HCT116 (cell line): Measurements from ENCODE around the gene ADGRG6. TPM values are rescaled to one million over a fixed set of nuclear protein-coding genes. Genes with fewer than 3 reads are reported as not detected.

ENCODE experiments used
- ATAC-seq: fragments of 200-7000 bp; cut with Tn5 transposase; 2 replicates; pipeline ENCODE4 v1.9.1; 2020; ENCODE audit warnings: mild to moderate bottlenecking, moderate library complexity
- BruUV-seq: library from RNA; stranded (reverse); fragments of 400-500 nt; replicated peaks from 2 replicates; lab custom pipeline; 2021; lab: Mats Ljungman, UMichigan
- CTCF ChIA-PET: fragments of 300-600 bp; sonication (Branson Sonifier 250); formaldehyde crosslinking; loops from one replicate; lab custom pipeline; 2021; ENCODE audit warnings: antibody characterized with exemption; lab: Charles Lee
- POLR2A ChIA-PET: fragments of 300-600, 350-600 bp; sonication (Branson Sonifier 250); formaldehyde crosslinking; loops from one replicate; lab custom pipeline; 2021; ENCODE audit warnings: antibody characterized with exemption; lab: Charles Lee
- RAD21 ChIA-PET, 2 experiments: fragments of 300-600 bp; sonication (Branson Sonifier 250); formaldehyde crosslinking; loops; one replicate each; lab custom pipeline; 2023; ENCODE audit warnings: low total read pairs in 2 of 2; ENCODE audit not compliant: uncharacterized antibody in 2 of 2, unreplicated experiment in 2 of 2, low non-redundant PET in 1 of 2; lab: Charles Lee
- DNase-seq: peaks from one replicate; pipeline ENCODE4 v3.0.0-alpha.2; 2010; ENCODE audit warnings: low read depth, low spot score
- H2AFZ ChIP-seq: fragments of 200-600 bp; shearing (Covaris generic), sonication (generic); 2 replicates; pipeline ENCODE4 v1.6.1; 2017; ENCODE audit warnings: low read depth, mixed run types, mixed read lengths, antibody characterized with exemption, low read length; ENCODE audit not compliant: poor library complexity, severe bottlenecking
- H3K27ac ChIP-seq: 2 replicates; pipeline ENCODE4 v1.5.1; 2012; ENCODE audit warnings: low read depth, low read length
- H3K27me3 ChIP-seq: fragments of 200-600 bp; sonication (generic); 2 replicates; pipeline ENCODE4 v1.6.1; 2016; ENCODE audit warnings: mixed run types, low read length, mixed read lengths; ENCODE audit not compliant: insufficient read depth
- H3K36me3 ChIP-seq, 2 experiments: fragments of 200-500 bp in 1 of 2; fragments of 200-600 bp in 1 of 2; sonication (Bioruptor generic) in 1 of 2; sonication (generic) in 1 of 2; 2 replicates each; pipeline versions ENCODE4 v1.5.1 to v1.6.1; 2014 to 2016; ENCODE audit warnings: low read length in 2 of 2, inconsistent platforms in 1 of 2, mixed read lengths in 1 of 2, mixed run types in 1 of 2; ENCODE audit not compliant: insufficient read depth in 2 of 2, control insufficient read depth in 1 of 2
- H3K4me1 ChIP-seq, 2 experiments: fragments of 200-600 bp in 1 of 2; sonication (generic) in 1 of 2; 2 replicates each; pipeline versions ENCODE4 v1.5.1 to v1.6.1; 2012 to 2017; ENCODE audit warnings: low read length in 2 of 2, inconsistent platforms in 1 of 2, mild to moderate bottlenecking in 1 of 2, mixed read lengths in 1 of 2, mixed run types in 1 of 2, moderate library complexity in 1 of 2; ENCODE audit not compliant: insufficient read depth in 2 of 2, control insufficient read depth in 1 of 2
- H3K4me2 ChIP-seq: fragments of 200-600 bp; sonication (generic); 2 replicates; pipeline ENCODE4 v1.6.1; 2017; ENCODE audit warnings: mixed run types, low read length, mixed read lengths
- H3K4me3 ChIP-seq, 2 experiments: fragments of 200-600 bp in 1 of 2; sonication (generic) in 1 of 2; replicated peaks in 1 of 2; 2 replicates each; pipeline ENCODE4 v1.5.1; 2011 to 2016; ENCODE audit warnings: low read length in 2 of 2, control low read depth in 1 of 2, low read depth in 1 of 2, mild to moderate bottlenecking in 1 of 2, mixed read lengths in 1 of 2, mixed run types in 1 of 2
- H3K79me2 ChIP-seq: fragments of 200-600 bp; sonication (generic); 2 replicates; pipeline ENCODE4 v1.6.1; 2017; ENCODE audit warnings: mild to moderate bottlenecking, mixed run types, low read length, moderate library complexity, mixed read lengths; ENCODE audit not compliant: insufficient read depth
- H3K9ac ChIP-seq: fragments of 200-600 bp; sonication (generic); 2 replicates; pipeline ENCODE4 v1.6.1; 2016; ENCODE audit warnings: low read length, mixed read lengths
- H3K9me2 ChIP-seq: fragments of 200-600 bp; sonication (generic), shearing (Covaris generic); 2 replicates; pipeline ENCODE4 v1.6.1; 2017; ENCODE audit warnings: mixed run types, mild to moderate bottlenecking, moderate library complexity; ENCODE audit not compliant: insufficient read depth
- H3K9me3 ChIP-seq, 2 experiments: fragments of 200-500 bp in 1 of 2; fragments of 200-600 bp in 1 of 2; sonication (Bioruptor generic) in 1 of 2; sonication (generic) in 1 of 2; 2 replicates each; pipeline ENCODE4 v1.6.1; 2014 to 2017; ENCODE audit warnings: low read length in 2 of 2, mixed read lengths in 2 of 2, inconsistent platforms in 1 of 2, low read depth in 1 of 2, mild to moderate bottlenecking in 1 of 2, mixed run types in 1 of 2, moderate library complexity in 1 of 2; ENCODE audit not compliant: control insufficient read depth in 1 of 2, insufficient read depth in 1 of 2
- H4K20me1 ChIP-seq: fragments of 200-600 bp; sonication (generic), shearing (Covaris generic); 2 replicates; pipeline ENCODE4 v1.6.1; 2017; ENCODE audit warnings: mixed run types, mild to moderate bottlenecking, moderate library complexity; ENCODE audit not compliant: insufficient read depth
- CBX3 ChIP-seq: IDR thresholded peaks from 2 replicates; pipeline ENCODE4 v1.6.1; 2012; ENCODE audit warnings: low read depth
- CEBPB ChIP-seq: IDR thresholded peaks from 2 replicates; pipeline ENCODE4 v1.6.1; 2012; ENCODE audit warnings: low read depth
- EGR1 ChIP-seq: IDR thresholded peaks from 2 replicates; pipeline ENCODE4 v1.6.1; 2012; ENCODE audit warnings: low read depth
- EZH2 ChIP-seq: fragments of 200-600 bp; sonication (generic); IDR thresholded peaks from 2 replicates; pipeline ENCODE4 v1.6.1; 2017; ENCODE audit warnings: antibody characterized with exemption, mixed run types
- EZH2phosphoT487 ChIP-seq: fragments of 200-600 bp; IDR thresholded peaks from 2 replicates; pipeline ENCODE4 v1.6.1; 2018; ENCODE audit warnings: antibody characterized with exemption, borderline replicate concordance
- FOSL1 ChIP-seq: IDR thresholded peaks from 2 replicates; pipeline ENCODE4 v1.6.1; 2012; ENCODE audit warnings: low read depth
- JUND ChIP-seq: IDR thresholded peaks from 2 replicates; pipeline ENCODE4 v1.6.1; 2012
- POLR2A ChIP-seq: IDR thresholded peaks from 2 replicates; pipeline ENCODE4 v1.7.0; 2011; ENCODE audit warnings: borderline replicate concordance; ENCODE audit not compliant: insufficient read depth, insufficient read length; ENCODE audit errors: extremely low read depth
- POLR2AphosphoS5 ChIP-seq: IDR thresholded peaks from 2 replicates; pipeline ENCODE4 v1.6.1; 2011; ENCODE audit warnings: mild to moderate bottlenecking, low read depth, low read length, moderate library complexity
- RAD21 ChIP-seq: IDR thresholded peaks from 2 replicates; pipeline ENCODE4 v1.6.1; 2012; ENCODE audit warnings: low read depth, mild to moderate bottlenecking
- SP1 ChIP-seq: IDR thresholded peaks from 2 replicates; pipeline ENCODE4 v1.6.1; 2012; ENCODE audit warnings: low read depth
- SRF ChIP-seq: IDR thresholded peaks from 2 replicates; pipeline ENCODE4 v1.6.1; 2012; ENCODE audit warnings: low read depth
- TCF7L2 ChIP-seq: IDR thresholded peaks from 2 replicates; pipeline ENCODE4 v1.7.0; 2011; ENCODE audit warnings: borderline replicate concordance, inconsistent platforms; ENCODE audit not compliant: insufficient read depth, insufficient read length; ENCODE audit errors: extremely low read depth
- ZFX ChIP-seq: fragments of 450-650 bp; IDR thresholded peaks from 2 replicates; pipeline ENCODE4 v1.6.1; 2017
- ZNF274 ChIP-seq: fragments of 200-500 bp; sonication (Bioruptor generic); IDR thresholded peaks from 2 replicates; pipeline ENCODE4 v1.6.1; 2014; ENCODE audit warnings: mild to moderate bottlenecking, low read depth, low read length, inconsistent platforms
- intact Hi-C: fragments of 100-400 bp; cut with micrococcal nuclease; formaldehyde crosslinking; loops from 2 replicates; pipeline ENCODE4 v1.10.0; 2022
- total RNA-seq: library from RNA; stranded (reverse); gene quantifications from one replicate; pipeline ENCODE4 v1.2.1, GENCODE V29; 2021; ENCODE audit not compliant: unreplicated experiment
- TF ChIP-seq, protein P1 (sequence below): IDR thresholded peaks from 2 replicates; pipeline ENCODE4 v1.6.1; 2012; ENCODE audit warnings: low read depth
- TF ChIP-seq, protein P2 (sequence below), 3 experiments: fragments of 200-600 bp in 1 of 3; sonication (generic) in 1 of 3; IDR thresholded peaks in 2 of 3; conservative IDR thresholded peaks in 1 of 3; 2 replicates each; pipeline ENCODE4 v1.5.1; 2012 to 2017; ENCODE audit warnings: low read depth in 2 of 3, low read length in 2 of 3, antibody characterized with exemption in 1 of 3, borderline replicate concordance in 1 of 3, control low read depth in 1 of 3, mild to moderate bottlenecking in 1 of 3, mixed read lengths in 1 of 3, mixed run types in 1 of 3, moderate library complexity in 1 of 3; ENCODE audit not compliant: insufficient read depth in 1 of 3

ADGRG6 gene
- total RNA-seq, 1 experiment from 2014 or later = 67.9 TPM

DNA sequence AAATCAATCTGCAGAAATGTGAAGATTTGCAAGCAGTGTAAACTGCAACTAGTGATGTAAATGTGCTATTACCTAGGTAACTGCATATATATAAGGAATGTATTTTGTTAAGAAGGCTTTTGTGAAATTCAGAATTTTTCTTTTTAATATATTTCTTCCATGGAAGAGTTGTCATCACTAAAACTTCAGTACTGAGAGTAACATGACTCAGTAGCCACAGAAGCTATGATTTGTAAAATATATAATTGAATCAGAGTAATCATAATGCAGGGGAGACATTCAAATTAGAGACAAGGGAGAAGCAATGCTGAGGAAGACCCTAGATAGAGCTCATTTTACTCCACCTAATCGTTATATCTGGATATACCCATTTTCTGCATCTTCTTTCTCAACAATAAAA is 141.7 kb downstream of the ADGRG6 start:
- intact Hi-C loops = no loop called here
- CTCF ChIA-PET = no interaction called here
- H2AFZ ChIP-seq = no peak overlapping the region
- H3K9me3 ChIP-seq = no peaks in the 10 kb centered on the region
- no peaks in the 10 kb centered on the region for H3K9me2 ChIP-seq
- no peaks in the 10 kb centered on the region for H4K20me1 ChIP-seq
- peaks cover 4 to 9% of the 10 kb centered on the region in 2 experiments; a peak in 2 of 4 replicates for H3K36me3 ChIP-seq
- no peaks in the 10 kb centered on the region for H3K79me2 ChIP-seq
- POLR2A ChIA-PET = no interaction called here
- ATAC-seq = no peak
- DNase-seq = no peak
- BruUV-seq = no TSS peak
- no peak overlapping the region for H3K4me3 ChIP-seq
- H3K4me1 ChIP-seq = no peaks in the 10 kb centered on the region
- TF ChIP-seq RAD21 (no peak), SRF (no peak), FOSL1 (no peak), EGR1 (no peak), EZH2phosphoT487 (no peak), CEBPB (no peak), ZNF274 (no peak), SP1 (no peak), JUND (no peak), EZH2 (no peak), POLR2A (no peak), CBX3 (no peak), TCF7L2 (no peak), POLR2AphosphoS5 (no peak), ZFX (no peak)
- TF ChIP-seq, protein P1, sequence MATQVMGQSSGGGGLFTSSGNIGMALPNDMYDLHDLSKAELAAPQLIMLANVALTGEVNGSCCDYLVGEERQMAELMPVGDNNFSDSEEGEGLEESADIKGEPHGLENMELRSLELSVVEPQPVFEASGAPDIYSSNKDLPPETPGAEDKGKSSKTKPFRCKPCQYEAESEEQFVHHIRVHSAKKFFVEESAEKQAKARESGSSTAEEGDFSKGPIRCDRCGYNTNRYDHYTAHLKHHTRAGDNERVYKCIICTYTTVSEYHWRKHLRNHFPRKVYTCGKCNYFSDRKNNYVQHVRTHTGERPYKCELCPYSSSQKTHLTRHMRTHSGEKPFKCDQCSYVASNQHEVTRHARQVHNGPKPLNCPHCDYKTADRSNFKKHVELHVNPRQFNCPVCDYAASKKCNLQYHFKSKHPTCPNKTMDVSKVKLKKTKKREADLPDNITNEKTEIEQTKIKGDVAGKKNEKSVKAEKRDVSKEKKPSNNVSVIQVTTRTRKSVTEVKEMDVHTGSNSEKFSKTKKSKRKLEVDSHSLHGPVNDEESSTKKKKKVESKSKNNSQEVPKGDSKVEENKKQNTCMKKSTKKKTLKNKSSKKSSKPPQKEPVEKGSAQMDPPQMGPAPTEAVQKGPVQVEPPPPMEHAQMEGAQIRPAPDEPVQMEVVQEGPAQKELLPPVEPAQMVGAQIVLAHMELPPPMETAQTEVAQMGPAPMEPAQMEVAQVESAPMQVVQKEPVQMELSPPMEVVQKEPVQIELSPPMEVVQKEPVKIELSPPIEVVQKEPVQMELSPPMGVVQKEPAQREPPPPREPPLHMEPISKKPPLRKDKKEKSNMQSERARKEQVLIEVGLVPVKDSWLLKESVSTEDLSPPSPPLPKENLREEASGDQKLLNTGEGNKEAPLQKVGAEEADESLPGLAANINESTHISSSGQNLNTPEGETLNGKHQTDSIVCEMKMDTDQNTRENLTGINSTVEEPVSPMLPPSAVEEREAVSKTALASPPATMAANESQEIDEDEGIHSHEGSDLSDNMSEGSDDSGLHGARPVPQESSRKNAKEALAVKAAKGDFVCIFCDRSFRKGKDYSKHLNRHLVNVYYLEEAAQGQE = no peak
- TF ChIP-seq, protein P2, sequence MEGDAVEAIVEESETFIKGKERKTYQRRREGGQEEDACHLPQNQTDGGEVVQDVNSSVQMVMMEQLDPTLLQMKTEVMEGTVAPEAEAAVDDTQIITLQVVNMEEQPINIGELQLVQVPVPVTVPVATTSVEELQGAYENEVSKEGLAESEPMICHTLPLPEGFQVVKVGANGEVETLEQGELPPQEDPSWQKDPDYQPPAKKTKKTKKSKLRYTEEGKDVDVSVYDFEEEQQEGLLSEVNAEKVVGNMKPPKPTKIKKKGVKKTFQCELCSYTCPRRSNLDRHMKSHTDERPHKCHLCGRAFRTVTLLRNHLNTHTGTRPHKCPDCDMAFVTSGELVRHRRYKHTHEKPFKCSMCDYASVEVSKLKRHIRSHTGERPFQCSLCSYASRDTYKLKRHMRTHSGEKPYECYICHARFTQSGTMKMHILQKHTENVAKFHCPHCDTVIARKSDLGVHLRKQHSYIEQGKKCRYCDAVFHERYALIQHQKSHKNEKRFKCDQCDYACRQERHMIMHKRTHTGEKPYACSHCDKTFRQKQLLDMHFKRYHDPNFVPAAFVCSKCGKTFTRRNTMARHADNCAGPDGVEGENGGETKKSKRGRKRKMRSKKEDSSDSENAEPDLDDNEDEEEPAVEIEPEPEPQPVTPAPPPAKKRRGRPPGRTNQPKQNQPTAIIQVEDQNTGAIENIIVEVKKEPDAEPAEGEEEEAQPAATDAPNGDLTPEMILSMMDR (IDR thresholded peaks at IDR 0.05 in 2 of 3, conservative IDR thresholded peaks at IDR 0.05 in 1 of 3; ENCODE audit: borderline replicate concordance in 1 of 3, insufficient read depth in 1 of 3, low read depth in 2 of 3, low read length in 2 of 3) = no peak
- H3K4me2 ChIP-seq = no peak overlapping the region
- H3K9ac ChIP-seq = no peak overlapping the region
- RAD21 ChIA-PET = no interaction called here
- H3K27me3 ChIP-seq = no peaks in the 10 kb centered on the region
- H3K27ac ChIP-seq = no peak overlapping the region
